ENCODE results near the gene ZC3HAV1L.
"Not testable (repeated sequence)": the region's sequence is repeated elsewhere in the genome, so short reads cannot be mapped to it uniquely, and the experiment has no call there.

Gene ZC3HAV1L

DNA sequence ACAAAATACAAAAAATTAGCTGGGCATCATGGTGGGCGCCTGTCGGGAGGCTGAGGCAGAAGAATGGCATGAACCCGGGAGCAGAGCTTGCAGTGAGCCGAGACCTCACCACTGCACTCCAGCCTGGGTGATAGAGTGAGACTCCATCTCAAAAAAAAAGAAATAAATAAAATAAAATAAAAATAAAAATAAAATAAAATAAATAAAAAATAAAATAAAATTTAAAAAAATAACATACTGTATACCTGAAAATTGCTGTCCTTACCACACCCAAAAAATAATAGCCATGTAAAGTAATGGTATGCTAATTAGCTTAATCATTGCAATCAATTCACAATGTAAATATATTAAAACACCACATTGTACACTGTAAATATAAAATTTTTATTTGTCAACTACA is 3.4 kb downstream of the ZC3HAV1L start:
- DNase-seq (ENCODE audit: low read depth in 1 of 2, low spot score in 1 of 2) = no peak
- H3K27ac ChIP-seq (replicated peaks) = no peak overlapping the region
- TF ChIP-seq SPI1 (IDR thresholded peaks at IDR 0.05; ENCODE audit: borderline replicate concordance, low read depth) (no peak), POLR2AphosphoS5 (IDR thresholded peaks at IDR 0.05; ENCODE audit: low read depth) (no peak)
- H3K27me3 ChIP-seq (ENCODE audit: insufficient read depth, poor library complexity, severe bottlenecking) = peaks cover 7% of the 10 kb centered on the region
- H3K4me3 ChIP-seq (replicated peaks; ENCODE audit: insufficient read depth, low read length) = no peak overlapping the region

DNA sequence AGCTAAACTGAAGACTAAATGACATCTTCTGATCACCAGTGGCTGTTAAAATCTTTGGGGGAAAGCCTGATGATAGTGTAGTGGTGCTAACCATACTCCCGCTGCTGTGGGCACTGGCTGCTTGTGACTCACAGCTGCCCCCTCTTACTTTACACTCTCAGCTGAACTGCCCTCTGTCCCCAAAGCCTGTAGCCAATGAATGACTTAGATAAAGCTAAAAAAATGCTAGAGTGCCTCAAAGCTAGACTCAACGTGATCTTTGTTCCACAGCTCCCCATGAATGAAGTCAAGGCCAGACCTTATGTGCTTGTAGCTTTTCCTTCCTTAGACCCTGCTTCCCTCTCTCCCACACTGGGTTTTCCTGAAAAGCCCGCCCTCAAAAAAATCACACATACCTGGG is 6.5 kb downstream of the ZC3HAV1L start:
- Histone ChIP-seq H3K27ac (replicated peaks) (no peak overlapping the region), H3K4me3 (replicated peaks; ENCODE audit: insufficient read depth, low read length) (no peak overlapping the region), H3K27me3 (ENCODE audit: insufficient read depth, poor library complexity, severe bottlenecking) (no peaks in the 10 kb centered on the region)
- TF ChIP-seq GABPA (IDR thresholded peaks at IDR 0.05; ENCODE audit: low read depth) (no peak), POLR2AphosphoS5 (IDR thresholded peaks at IDR 0.05; ENCODE audit: low read depth) (no peak)
- TF ChIP-seq, protein P1, sequence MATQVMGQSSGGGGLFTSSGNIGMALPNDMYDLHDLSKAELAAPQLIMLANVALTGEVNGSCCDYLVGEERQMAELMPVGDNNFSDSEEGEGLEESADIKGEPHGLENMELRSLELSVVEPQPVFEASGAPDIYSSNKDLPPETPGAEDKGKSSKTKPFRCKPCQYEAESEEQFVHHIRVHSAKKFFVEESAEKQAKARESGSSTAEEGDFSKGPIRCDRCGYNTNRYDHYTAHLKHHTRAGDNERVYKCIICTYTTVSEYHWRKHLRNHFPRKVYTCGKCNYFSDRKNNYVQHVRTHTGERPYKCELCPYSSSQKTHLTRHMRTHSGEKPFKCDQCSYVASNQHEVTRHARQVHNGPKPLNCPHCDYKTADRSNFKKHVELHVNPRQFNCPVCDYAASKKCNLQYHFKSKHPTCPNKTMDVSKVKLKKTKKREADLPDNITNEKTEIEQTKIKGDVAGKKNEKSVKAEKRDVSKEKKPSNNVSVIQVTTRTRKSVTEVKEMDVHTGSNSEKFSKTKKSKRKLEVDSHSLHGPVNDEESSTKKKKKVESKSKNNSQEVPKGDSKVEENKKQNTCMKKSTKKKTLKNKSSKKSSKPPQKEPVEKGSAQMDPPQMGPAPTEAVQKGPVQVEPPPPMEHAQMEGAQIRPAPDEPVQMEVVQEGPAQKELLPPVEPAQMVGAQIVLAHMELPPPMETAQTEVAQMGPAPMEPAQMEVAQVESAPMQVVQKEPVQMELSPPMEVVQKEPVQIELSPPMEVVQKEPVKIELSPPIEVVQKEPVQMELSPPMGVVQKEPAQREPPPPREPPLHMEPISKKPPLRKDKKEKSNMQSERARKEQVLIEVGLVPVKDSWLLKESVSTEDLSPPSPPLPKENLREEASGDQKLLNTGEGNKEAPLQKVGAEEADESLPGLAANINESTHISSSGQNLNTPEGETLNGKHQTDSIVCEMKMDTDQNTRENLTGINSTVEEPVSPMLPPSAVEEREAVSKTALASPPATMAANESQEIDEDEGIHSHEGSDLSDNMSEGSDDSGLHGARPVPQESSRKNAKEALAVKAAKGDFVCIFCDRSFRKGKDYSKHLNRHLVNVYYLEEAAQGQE (IDR thresholded peaks at IDR 0.05; ENCODE audit: insufficient replicate concordance, low read depth) = no peak
- no peak for DNase-seq (ENCODE audit: low read depth in 1 of 2, low spot score in 1 of 2)

DNA sequence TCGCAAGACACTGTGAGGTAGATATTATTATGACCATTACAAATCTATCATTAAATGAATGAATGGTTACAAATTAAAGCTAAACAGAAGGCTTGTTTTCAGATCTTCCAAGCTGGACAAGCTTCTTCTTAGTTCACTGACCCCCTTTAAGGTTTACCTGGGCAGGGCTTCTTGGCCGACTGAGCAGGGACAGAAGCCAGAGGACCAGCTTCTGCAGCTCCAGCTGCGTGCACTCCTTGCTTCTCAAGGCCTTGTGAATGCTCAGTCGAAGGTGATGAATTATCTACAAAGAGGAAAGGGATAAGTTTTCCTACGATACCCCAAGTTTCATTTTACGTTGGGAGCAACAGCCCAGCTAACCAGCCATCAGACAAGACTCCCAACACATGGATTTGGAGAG is 9.3 kb downstream of the ZC3HAV1L start:
- Histone ChIP-seq H3K4me3 (replicated peaks; ENCODE audit: insufficient read depth, low read length) (no peak overlapping the region), H3K27me3 (ENCODE audit: insufficient read depth, poor library complexity, severe bottlenecking) (no peaks in the 10 kb centered on the region), H3K27ac (replicated peaks) (no peak overlapping the region)
- no peak for DNase-seq (ENCODE audit: low read depth in 1 of 2, low spot score in 1 of 2)
- TF ChIP-seq, protein P1 (IDR thresholded peaks at IDR 0.05; ENCODE audit: insufficient replicate concordance, low read depth) = no peak
- TF ChIP-seq SPI1 (IDR thresholded peaks at IDR 0.05; ENCODE audit: borderline replicate concordance, low read depth) (no peak), GABPA (IDR thresholded peaks at IDR 0.05; ENCODE audit: low read depth) (no peak), POLR2AphosphoS5 (IDR thresholded peaks at IDR 0.05; ENCODE audit: low read depth) (no peak)
- TF ChIP-seq, protein P2, sequence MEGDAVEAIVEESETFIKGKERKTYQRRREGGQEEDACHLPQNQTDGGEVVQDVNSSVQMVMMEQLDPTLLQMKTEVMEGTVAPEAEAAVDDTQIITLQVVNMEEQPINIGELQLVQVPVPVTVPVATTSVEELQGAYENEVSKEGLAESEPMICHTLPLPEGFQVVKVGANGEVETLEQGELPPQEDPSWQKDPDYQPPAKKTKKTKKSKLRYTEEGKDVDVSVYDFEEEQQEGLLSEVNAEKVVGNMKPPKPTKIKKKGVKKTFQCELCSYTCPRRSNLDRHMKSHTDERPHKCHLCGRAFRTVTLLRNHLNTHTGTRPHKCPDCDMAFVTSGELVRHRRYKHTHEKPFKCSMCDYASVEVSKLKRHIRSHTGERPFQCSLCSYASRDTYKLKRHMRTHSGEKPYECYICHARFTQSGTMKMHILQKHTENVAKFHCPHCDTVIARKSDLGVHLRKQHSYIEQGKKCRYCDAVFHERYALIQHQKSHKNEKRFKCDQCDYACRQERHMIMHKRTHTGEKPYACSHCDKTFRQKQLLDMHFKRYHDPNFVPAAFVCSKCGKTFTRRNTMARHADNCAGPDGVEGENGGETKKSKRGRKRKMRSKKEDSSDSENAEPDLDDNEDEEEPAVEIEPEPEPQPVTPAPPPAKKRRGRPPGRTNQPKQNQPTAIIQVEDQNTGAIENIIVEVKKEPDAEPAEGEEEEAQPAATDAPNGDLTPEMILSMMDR (IDR thresholded peaks at IDR 0.05; ENCODE audit: insufficient read depth, low read length) = no peak

DNA sequence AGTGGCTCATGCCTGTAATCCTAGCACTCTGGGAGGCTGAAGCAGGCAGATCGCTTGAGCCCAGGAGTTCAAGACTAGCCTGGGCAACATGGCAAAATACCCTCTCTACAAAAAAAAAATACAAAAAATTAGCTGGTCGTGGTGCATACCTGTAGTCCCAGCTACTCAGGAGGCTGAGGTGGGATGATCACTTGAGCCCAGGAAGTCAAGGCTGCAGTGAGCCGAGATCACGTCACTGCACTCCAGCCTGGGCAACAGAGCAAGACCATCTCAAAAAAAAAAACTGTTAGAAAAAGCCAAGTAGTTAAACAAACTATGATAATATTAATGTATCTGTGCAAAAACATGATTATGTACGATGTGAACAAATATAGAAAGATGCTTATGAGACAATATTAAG is 10.0 kb downstream of the ZC3HAV1L start:
- not testable (repeated sequence) for H3K27me3 ChIP-seq (ENCODE audit: insufficient read depth, poor library complexity, severe bottlenecking); DNase-seq (ENCODE audit: low read depth in 1 of 2, low spot score in 1 of 2); H3K27ac ChIP-seq (replicated peaks)

DNA sequence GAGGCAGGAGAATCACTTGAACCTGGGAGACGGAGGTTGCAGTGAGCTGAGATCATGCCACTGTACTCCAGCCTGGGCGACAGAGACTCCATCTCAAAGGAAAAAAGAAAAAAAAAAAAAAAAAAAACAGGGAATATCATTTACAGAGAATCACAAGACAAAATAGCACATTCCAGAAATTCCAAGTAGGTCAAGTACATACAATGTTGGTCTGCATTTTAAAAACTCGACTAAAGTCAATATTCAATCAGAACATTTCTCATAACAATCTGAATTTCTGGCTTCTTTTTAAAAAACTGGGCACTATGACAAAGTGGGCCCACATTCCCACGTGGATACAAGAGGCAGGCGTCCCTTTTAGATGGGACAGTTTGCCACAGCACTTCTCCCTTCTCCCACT is 12.8 kb downstream of the ZC3HAV1L start:
- no peak for DNase-seq (ENCODE audit: low read depth in 1 of 2, low spot score in 1 of 2)
- no peak overlapping the region for H3K27ac ChIP-seq (replicated peaks)
- H3K27me3 ChIP-seq (ENCODE audit: insufficient read depth, poor library complexity, severe bottlenecking) = no peaks in the 10 kb centered on the region
- H3K4me3 ChIP-seq (replicated peaks; ENCODE audit: insufficient read depth, low read length) = no peak overlapping the region
- TF ChIP-seq, protein P1 (IDR thresholded peaks at IDR 0.05; ENCODE audit: insufficient replicate concordance, low read depth) = no peak
- TF ChIP-seq SPI1 (IDR thresholded peaks at IDR 0.05; ENCODE audit: borderline replicate concordance, low read depth) (no peak), GABPA (IDR thresholded peaks at IDR 0.05; ENCODE audit: low read depth) (no peak), POLR2AphosphoS5 (IDR thresholded peaks at IDR 0.05; ENCODE audit: low read depth) (no peak)
- TF ChIP-seq, protein P2 (IDR thresholded peaks at IDR 0.05; ENCODE audit: insufficient read depth, low read length) = no peak

More for the DNA sequence above, 10.0 kb downstream of the ZC3HAV1L start:
- H3K4me3 ChIP-seq (replicated peaks; ENCODE audit: insufficient read depth, low read length) = not testable (repeated sequence)

Measured in HL-60 (cell line).